DOHH2 (cell line): ENCODE results near the gene FHOD1.

Experiments
- CTCF ChIP-seq: fragments of 200-600 bp; sonication (generic); IDR thresholded peaks from one replicate; pipeline ENCODE4 v1.5.1; 2014; ENCODE audit warnings: antibody characterized with exemption, mild to moderate bottlenecking, low read depth, low read length; ENCODE audit not compliant: poor library complexity, severe bottlenecking
- EZH2phosphoT487 ChIP-seq: fragments of 200-600 bp; sonication (generic); IDR thresholded peaks from 2 replicates; pipeline ENCODE4 v1.6.1; 2017; ENCODE audit warnings: borderline replicate concordance, mild to moderate bottlenecking, antibody characterized with exemption, low read length, moderate library complexity, mixed read lengths

- no peak for TF ChIP-seq CTCF
- no peak for TF ChIP-seq EZH2phosphoT487
These were observed 49.6 kb downstream of the FHOD1 start for GRCh38 chr16:67197704-67198103.
